HG03139 (cell line): ENCODE results near the gene ZMYND8.
"Not testable (repeated sequence)": the region's sequence is repeated elsewhere in the genome, so short reads cannot be mapped to it uniquely, and the experiment has no call there.

ENCODE experiments used
- ATAC-seq: cut with Tn5 transposase; IDR thresholded peaks from one replicate; pipeline ENCODE4 v1.9.1; 2021; ENCODE audit not compliant: unreplicated experiment

The ZMYND8 gene

DNA sequence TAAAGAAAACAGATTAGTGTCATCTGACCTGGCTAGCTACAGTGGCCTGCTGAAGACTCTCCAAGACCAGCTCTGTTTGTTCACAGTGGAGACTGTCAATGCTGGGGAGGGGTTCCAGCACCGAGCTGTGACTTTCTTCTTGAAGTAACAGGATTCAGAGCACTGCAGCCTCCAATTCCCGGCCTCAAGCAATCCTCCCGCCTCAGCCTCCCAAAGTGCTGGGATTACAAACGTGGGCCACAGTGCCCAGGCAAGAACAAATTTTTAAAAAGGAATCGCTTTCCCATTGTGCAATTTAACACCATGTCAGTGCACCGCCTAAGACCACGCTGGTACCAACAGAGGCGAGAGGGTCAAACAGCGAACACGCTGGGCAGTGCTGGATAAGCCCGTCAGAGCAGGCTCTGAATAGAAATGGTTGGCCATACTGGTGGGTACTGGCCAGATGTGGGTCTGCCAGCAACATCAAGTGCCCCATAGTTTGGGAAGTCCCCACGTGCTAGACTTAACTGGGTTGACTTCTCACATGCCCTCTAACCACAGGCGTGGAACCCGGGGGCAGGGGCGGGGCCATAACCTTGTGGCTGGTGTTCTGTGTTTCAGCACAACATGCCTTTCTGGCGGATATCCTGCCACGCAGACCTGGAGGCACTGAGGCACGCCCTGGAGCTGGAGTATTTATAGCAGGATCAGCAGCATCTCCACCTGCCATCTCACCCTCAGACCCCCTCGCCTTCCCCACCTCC is 168.9 kb downstream of the ZMYND8 start:
- ATAC-seq: no peak

DNA sequence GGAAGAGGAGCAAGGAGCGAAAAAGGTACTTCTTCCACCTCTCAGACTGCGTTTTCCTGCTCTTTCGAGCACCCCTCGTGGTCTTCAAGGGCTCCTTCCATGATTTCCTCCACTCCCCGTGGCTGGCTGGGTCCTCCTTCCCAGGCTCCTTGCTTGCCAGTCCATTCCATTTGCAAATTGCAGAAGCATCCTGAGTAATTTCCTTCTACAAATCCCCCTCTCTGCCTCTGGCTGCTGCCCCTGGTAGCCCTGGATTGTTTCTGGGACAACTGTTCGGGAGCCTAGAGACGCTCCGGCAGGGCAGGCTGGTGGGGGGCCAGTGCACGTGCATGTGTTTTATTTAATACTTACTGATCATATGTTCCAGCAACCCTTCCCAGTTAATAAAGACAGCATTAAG is 173.1 kb downstream of the ZMYND8 start:
- no peak for ATAC-seq

DNA sequence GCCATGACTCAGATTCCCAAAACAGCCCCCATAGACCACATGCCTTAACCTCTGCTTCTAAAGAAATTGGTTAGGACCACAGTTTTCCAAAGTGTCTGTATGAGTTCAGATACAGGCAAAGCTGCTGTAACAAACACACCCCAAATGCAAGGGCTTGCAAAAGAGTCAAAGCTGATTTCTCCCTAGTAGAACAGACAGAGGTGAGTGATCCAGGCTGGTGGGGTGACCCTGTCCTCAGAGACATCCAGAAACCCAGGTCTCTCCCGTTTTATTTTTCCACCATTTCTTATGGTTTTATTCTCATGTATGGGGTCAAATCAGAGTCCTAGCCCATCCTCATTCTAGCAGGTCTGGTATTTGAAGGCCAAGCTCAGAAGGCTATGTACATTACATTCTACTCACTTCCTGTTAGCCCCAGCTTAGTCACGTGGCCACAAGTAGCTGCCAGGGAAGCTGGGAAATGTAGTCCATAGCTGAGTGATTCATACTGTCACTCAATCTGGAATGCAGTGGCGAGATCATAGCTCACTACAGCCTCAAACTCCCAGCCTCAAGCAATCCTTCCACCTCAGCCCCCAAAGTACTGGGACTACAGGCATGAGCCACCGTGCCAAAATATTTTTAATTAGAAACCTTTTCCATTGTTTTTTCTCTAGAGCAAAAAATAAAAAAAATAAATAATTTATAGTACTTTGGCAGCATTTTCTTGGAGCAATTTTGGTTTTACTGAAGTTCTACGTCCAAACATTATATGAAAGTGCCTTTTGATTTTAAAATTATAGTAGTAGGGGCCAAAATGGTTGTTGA is 175.2 kb downstream of the ZMYND8 start:
- no peak for ATAC-seq

DNA sequence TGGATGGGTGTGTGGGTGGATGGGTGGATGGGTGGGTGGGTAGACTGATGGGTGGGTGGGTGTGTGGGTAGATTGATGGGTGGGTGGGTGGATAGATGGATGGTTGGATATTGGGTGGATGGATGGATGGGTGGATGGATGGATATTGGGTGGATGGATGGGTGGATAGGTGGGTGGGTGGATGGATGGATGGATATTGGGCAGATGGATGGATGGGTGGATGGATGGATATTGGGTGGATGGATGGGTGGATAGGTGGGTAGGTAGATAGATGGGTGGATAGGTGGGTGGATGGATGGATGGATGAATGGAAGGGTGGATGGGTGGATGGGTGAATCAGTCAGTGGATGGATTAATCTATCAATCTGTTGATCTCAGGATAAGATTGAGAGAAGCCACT is 177.2 kb downstream of the ZMYND8 start:
- no peak for ATAC-seq

DNA sequence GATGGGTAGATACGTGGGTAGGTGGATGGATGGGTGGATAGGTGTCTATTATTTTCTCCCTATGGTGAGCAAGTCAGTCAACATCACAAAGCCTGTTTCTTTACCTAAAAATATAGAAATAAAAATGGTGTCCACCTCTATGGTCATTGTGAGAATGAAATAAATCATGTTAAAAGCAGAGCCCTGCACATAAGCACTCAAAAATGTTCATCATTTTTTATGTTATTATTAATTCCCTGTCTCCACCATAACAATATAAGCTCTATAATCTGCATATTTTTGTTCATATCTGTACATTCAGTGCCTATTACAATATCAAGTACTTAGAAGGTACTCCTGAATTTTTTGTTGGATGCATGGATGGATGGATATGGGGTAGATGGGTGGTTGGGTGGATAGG is 177.6 kb downstream of the ZMYND8 start:
- ATAC-seq: no peak

DNA sequence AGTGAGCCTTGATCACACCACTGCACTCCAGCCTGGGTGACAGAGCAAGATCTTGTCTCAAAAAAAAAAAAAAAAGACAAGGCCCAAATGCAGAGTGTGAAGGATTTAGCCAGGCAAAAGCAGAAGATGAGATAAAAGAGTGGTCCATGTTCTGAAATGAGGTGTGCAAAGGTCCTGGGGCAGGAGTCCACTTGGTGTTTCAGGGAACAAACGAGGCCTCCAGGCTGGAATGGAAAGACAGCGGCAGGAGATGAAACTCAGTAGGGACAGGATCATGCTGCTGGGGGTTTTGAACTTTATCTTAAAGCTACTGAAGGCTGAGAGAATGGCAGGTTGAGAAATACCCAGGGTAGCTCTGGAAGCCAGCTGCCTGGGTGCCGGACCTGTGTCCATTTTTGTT is 178.2 kb downstream of the ZMYND8 start:
- ATAC-seq: no peak

DNA sequence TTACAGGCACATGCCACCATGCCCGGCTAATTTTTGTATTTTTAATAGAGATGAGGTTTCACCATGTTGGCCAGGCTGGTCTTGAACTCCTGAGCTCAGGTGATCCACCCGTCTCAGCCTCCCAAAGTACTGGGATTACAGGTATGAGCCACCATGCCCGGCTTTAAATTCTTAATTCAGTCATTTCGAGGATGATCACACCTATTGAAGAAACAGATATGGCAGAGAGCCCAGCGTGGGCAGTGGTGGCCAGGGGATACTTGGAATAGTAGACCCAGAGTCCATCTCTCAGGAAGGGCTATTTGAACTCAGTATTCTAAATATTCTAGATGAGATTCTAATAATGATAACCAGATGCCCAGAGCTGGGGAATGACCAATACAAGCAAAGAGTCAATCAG is 180.3 kb downstream of the ZMYND8 start:
- not testable (repeated sequence) for ATAC-seq

DNA sequence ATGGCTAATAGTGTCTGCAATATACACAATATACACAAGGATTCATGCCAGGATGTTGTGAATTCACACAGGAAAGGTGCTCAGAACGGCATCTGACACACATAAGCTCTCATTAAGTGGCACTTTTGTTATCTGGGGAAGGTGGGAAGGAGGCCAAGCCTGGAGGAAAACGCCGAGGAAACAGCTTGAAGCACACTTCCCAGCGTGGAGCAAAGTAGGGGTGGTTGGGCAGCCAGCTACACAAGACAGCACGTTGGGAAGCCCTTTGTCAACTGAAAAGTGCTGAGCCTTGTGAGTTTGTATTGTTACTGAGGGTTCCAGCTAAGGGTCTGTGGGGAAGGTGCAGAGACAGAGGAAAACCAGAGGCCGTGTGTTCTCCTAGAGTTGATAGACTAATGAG is 181.0 kb downstream of the ZMYND8 start:
- no peak for ATAC-seq

DNA sequence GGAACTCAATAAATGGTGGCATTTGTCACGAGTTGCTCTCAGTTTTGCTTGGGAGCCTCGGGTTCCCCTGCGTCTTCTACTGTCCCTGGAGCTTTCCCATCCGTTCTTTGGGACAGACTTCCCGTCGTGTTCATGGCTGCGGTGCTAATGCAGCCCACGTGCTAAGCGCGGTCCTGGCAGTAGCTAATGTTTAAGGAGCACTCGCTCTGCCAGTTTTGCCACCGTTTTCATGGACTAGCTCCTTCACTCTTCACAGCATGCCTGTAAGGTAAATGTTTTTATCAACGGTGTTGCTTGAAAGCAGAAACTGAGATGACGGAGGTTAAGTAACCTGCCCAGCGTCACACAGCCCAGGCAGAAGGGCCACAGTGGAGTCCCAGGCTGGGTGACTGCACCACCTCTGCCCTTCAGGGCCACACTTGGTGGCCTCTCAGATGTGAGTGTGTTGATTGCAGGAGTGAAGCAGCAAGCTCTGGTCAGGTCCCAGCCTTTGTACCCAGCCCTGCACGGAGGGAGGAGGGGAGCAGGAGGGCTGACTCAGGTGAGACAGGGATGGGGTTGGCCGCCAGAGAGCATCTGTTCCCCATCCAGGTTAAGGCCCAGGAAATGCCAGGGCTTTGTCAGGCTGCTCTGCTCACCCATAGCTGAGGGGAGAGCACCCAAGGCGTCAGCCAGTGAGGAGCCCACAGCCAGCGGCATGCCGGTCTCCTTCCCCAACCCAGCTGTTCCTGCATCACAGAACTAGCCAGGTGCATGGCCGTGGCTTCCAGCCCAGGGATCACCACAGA is 181.8 kb downstream of the ZMYND8 start:
- ATAC-seq: no peak

DNA sequence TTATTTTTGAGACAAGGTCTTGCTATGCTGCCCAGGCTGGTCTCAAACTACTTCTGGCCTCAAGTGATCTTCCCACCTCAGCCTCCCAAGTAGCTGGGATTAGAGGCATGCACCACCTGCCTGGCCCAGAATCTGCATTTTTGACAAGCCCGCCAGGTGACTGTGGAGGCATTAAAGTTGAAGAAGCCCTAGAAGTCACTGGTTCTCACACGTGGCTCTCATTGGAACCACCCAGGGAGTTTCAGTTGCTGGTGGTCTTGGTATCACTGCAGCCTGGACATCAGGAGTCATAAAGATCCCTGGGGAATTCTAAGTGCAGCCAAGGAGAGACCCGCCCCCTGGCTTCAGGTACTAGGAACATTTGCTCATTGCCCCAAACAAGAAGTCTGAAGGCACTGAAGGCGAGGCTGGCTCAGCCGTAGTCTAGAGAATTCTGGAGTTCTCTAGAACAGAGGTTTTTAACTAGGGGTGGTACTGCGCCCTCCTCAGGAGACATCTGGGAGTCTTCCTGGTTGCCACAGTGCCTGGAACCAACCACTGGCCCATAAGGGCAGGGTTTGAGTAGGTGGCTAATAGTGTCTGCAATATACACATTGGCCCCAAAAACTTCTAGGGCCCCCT is 182.8 kb downstream of the ZMYND8 start:
- ATAC-seq: no peak

DNA sequence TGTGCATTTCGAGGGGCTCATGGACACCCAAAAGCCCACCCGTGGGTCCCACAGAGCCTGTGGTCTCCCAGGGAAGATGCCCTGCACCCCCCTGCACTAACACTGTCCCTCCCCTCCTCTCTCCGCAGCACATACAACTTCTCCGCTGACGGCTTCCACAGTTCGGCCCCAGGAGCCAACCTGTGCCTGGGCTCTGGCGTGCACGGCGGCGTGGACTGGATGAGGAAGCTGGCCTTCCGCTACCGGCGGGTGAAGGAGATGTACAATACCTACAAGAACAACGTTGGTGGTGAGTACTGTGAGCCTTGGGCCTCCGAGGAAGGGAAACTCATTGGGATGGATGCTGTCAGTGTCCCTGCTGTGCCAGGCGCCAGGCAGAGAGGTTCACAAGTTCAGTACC is 183.9 kb downstream of the ZMYND8 start:
- ATAC-seq: no peak

DNA sequence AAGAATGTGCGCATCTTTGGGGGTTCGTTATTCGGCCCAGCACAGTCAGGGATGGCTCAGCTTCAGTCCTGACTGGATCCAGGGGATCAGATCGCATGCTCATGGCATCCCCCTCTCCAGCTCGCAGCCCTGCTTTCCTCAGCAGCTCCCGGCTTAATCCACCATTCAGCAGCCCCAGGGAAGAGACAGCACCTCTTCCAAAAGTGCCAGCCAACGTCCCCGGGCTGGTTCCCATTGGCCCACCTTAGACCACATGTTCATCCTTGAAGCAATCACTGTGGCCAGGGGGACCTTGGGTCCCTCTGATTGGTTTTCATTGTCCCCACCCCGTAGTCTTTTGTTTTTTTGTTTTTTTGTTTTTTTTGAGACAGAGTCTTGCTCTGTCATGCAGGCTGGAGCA is 188.7 kb downstream of the ZMYND8 start:
- ATAC-seq: no peak

DNA sequence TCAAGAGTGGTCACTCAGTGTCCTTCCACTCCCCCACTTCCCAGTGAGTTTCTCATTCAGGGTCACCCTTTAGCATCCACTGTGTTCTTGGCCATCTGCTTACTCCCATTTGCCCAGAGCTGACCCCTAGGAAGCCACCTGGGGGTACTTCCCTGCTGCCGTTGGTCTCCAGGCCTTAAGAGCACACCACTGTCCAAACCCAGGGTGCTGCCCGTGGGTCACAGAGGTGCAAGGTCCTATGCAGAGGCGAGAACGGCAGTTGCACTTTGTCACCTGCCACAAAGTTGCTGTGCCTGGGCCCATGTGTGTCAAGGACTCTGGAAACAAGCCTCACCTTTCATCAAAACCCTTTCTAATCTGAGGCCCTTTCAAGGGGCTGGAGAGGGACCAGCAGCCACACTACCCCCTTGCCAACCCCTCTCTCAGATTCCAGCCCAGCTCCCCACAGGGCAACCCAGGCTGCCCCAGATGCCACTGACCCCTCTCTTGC is 191.1 kb downstream of the ZMYND8 start:
- ATAC-seq: no peak

DNA sequence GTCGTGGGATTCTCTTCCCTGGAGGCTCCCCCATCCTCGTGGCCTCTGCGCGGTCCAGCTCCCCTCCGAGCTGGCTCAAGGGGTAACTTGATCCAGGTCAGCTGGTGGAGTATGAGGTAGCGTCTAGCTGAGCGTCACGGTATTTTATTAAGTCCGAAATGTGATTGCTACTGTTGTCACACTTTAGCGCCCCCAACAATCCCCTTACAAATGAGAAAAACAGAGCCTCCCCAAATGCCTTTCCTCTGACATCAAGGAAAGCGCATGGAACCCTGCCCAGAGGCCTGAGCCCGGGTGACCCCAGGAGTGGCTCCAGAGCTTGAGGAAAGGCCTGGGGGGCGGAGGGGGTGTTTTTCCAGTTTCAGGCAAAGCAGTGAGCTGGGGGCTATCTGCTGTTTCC is 192.4 kb downstream of the ZMYND8 start:
- no peak for ATAC-seq

DNA sequence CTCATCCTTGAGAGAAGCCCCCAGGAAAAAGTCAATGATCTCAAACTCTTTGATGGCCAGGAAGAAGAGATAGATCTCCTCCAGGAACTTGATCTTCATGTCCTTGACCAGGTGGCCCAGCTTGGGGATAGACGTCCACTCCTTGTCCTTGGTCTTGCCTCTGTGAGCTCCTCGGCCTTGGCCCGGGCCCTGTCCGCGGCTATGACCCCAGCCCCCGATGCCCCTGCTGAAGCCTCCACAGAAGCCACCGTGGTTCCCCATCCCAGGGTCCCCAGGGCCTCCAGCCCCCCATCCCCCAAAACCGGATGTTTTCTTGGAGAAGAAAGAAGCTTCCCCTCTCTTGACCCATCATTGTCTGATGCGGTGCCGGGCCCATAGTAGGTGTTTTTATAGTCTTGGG is 195.1 kb downstream of the ZMYND8 start:
- ATAC-seq: no peak

DNA sequence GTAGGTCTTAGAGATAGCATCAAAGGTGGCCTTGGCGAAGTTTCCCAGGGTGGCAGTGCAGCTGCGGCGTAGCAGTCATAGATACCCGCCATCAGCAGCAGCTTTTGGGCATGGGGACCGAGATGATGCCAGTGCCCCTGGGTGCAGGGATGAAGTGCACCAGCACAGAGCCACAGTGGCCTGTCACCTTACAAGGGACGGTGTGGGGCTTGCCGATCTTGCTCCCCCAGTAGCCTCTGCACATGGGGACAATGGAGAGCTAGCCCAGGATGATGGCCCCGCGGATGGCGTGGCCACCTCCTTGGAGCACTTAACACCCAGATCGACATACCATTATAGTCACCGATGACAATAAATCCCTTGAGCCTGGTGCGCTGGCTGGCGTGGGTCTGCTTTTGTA is 195.5 kb downstream of the ZMYND8 start:
- ATAC-seq: no peak

DNA sequence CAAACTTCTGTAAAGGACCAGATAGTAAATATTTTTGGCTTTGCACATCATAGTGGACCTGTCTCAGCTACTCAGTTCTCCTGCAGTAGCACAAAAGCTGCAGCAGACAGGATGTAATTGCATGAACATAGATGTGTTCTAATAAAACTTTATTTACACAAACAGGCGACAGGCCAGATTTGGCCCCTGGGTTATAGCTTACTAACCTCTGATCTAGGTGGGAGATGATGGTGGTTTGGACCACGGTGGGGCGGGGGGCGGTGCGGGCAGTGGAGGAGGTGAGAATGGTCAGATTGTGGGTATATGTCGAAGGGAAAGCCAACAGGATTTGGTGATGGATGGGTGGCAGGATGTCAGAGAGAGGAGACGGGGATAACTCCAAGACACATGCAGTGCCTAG is 196.3 kb downstream of the ZMYND8 start:
- no peak for ATAC-seq
